Neural crest cell (in vitro differentiated cells): ENCODE data around the gene HOXB2. TPM values are rescaled to one million over a fixed set of nuclear protein-coding genes. Genes with fewer than 3 reads are reported as not detected.

Experiments
- DNase-seq: peaks from one replicate; pipeline ENCODE4 v3.0.0; 2021; ENCODE audit warnings: low read depth, mixed read lengths, low spot score
- H3K27ac Mint-ChIP-seq: one replicate; pipeline ENCODE4 v1.8.0; 2021; ENCODE audit warnings: mild to moderate bottlenecking, mixed read lengths; ENCODE audit not compliant: unreplicated experiment
- H3K27me3 Mint-ChIP-seq: 2 replicates; pipeline ENCODE4 v1.8.0; 2021; ENCODE audit warnings: low read depth, mild to moderate bottlenecking, mixed read lengths
- H3K36me3 Mint-ChIP-seq: 2 replicates; pipeline ENCODE4 v1.8.0; 2021; ENCODE audit warnings: low read depth, mild to moderate bottlenecking, mixed read lengths
- H3K4me1 Mint-ChIP-seq: 2 replicates; pipeline ENCODE4 v1.8.0; 2021; ENCODE audit warnings: mixed read lengths
- H3K4me3 Mint-ChIP-seq: one replicate; pipeline ENCODE4 v1.8.0; 2021; ENCODE audit warnings: mild to moderate bottlenecking, mixed read lengths
- H3K9me3 Mint-ChIP-seq: 2 replicates; pipeline ENCODE4 v1.8.0; 2021; ENCODE audit warnings: mixed read lengths
- CTCF ChIP-seq: fragments of 200-600 bp; sonication (generic); conservative IDR thresholded peaks from 2 replicates; pipeline ENCODE4 v1.5.0; 2021; ENCODE audit warnings: antibody characterized with exemption, mild to moderate bottlenecking
- total RNA-seq: library from RNA; stranded (reverse); gene quantifications from 2 replicates; pipeline ENCODE4 v1.2.1, GENCODE V29; 2021

Gene HOXB2
- total RNA-seq, 1 donor from 2014 or later, result 60.0 TPM

GRCh38 chr17:48558057-48558830 lies 13.3 kb upstream of the HOXB2 start:
- DNase-seq, result no peak
- Mint-ChIP-seq H3K27ac (no peak overlapping the region), H3K9me3 (no peaks in the 10 kb centered on the region), H3K36me3 (peaks cover under 1% of the 10 kb centered on the region), H3K27me3 (peaks cover 99% of the 10 kb centered on the region), H3K4me3 (peak overlapping the region; percentile 9), H3K4me1 (peaks cover 47% of the 10 kb centered on the region)
- TF ChIP-seq CTCF, result no peak

- H3K27ac Mint-ChIP-seq, result no peak overlapping the region
- TF ChIP-seq CTCF, result no peak
- H3K27me3 Mint-ChIP-seq, result peaks cover 99% of the 10 kb centered on the region
- H3K4me3 Mint-ChIP-seq, result peak overlapping the region; percentile 66
- peaks cover 3% of the 10 kb centered on the region for H3K36me3 Mint-ChIP-seq
- no peak for DNase-seq
- peaks cover 46% of the 10 kb centered on the region for H3K4me1 Mint-ChIP-seq
- no peaks in the 10 kb centered on the region for H3K9me3 Mint-ChIP-seq
Observed at GRCh38 chr17:48556576-48557401, 11.9 kb upstream of the HOXB2 start.

- Mint-ChIP-seq H3K4me1 (peaks cover 49% of the 10 kb centered on the region), H3K27ac (no peak overlapping the region), H3K4me3 (peak overlapping the region; percentile 66), H3K36me3 (peaks cover 4% of the 10 kb centered on the region), H3K27me3 (peaks cover 99% of the 10 kb centered on the region), H3K9me3 (no peaks in the 10 kb centered on the region)
- TF ChIP-seq CTCF, result no peak
- DNase-seq, result no peak
Observed at GRCh38 chr17:48556229-48556575, 11.3 kb upstream of the HOXB2 start.

- H3K36me3 Mint-ChIP-seq, result peaks cover 4% of the 10 kb centered on the region
- H3K9me3 Mint-ChIP-seq, result no peaks in the 10 kb centered on the region
- TF ChIP-seq CTCF, result no peak
- peaks cover 51% of the 10 kb centered on the region for H3K4me1 Mint-ChIP-seq
- DNase-seq, result no peak
- H3K27me3 Mint-ChIP-seq, result peaks cover 99% of the 10 kb centered on the region
- H3K4me3 Mint-ChIP-seq, result peak overlapping the region; percentile 78
- H3K27ac Mint-ChIP-seq, result no peak overlapping the region
Observed at GRCh38 chr17:48555258-48556228, 10.6 kb upstream of the HOXB2 start.
